ENCODE data around the gene LCT.

Gene LCT

GRCh38 chr2:135850892-135851668 lies 14.1 kb upstream of the LCT start:
- in situ Hi-C loops (cut with HindIII; ENCODE audit: low sequenced_read_pairs): no loop called here
- no peak for DNase-seq (ENCODE audit: low read depth, low spot score)
- no peak overlapping the region for H3K4me3 ChIP-seq (ENCODE audit: low read depth, low read length)
- TF ChIP-seq CTCF (IDR thresholded peaks at IDR 0.05; ENCODE audit: low read depth, low read length): no peak

GRCh38 chr2:135849087-135849486 lies 12.1 kb upstream of the LCT start:
- H3K4me3 ChIP-seq (ENCODE audit: low read depth, low read length): no peak overlapping the region
- in situ Hi-C loops (cut with HindIII; ENCODE audit: low sequenced_read_pairs): no loop called here
- no peak for DNase-seq (ENCODE audit: low read depth, low spot score)
- no peak for TF ChIP-seq CTCF (IDR thresholded peaks at IDR 0.05; ENCODE audit: low read depth, low read length)

- DNase-seq (ENCODE audit: low read depth, low spot score): no peak
- H3K4me3 ChIP-seq (ENCODE audit: low read depth, low read length): no peak overlapping the region
- in situ Hi-C loops (cut with HindIII; ENCODE audit: low sequenced_read_pairs): no loop called here
- no peak for TF ChIP-seq CTCF (IDR thresholded peaks at IDR 0.05; ENCODE audit: low read depth, low read length)
Measured at GRCh38 chr2:135845997-135846396, 9.0 kb upstream of the LCT start.

- no peak for TF ChIP-seq CTCF (IDR thresholded peaks at IDR 0.05; ENCODE audit: low read depth, low read length)
- in situ Hi-C loops (cut with HindIII; ENCODE audit: low sequenced_read_pairs): no loop called here
Measured at GRCh38 chr2:135845257-135845656, 8.3 kb upstream of the LCT start.

GRCh38 chr2:135844301-135844895 lies 7.4 kb upstream of the LCT start:
- in situ Hi-C loops (cut with HindIII; ENCODE audit: low sequenced_read_pairs): no loop called here
- TF ChIP-seq CTCF (IDR thresholded peaks at IDR 0.05; ENCODE audit: low read depth, low read length): no peak
- no peak overlapping the region for H3K4me3 ChIP-seq (ENCODE audit: low read depth, low read length)
- no peak for DNase-seq (ENCODE audit: low read depth, low spot score)

More at GRCh38 chr2:135845257-135845656, 8.3 kb upstream of the LCT start:
- H3K4me3 ChIP-seq (ENCODE audit: low read depth, low read length): no peak overlapping the region
- no peak for DNase-seq (ENCODE audit: low read depth, low spot score)

GRCh38 chr2:135843671-135844070 lies 6.7 kb upstream of the LCT start:
- in situ Hi-C loops (cut with HindIII; ENCODE audit: low sequenced_read_pairs): no loop called here
- DNase-seq (ENCODE audit: low read depth, low spot score): no peak

More at GRCh38 chr2:135843671-135844070, 6.7 kb upstream of the LCT start:
- TF ChIP-seq CTCF (IDR thresholded peaks at IDR 0.05; ENCODE audit: low read depth, low read length): no peak
- no peak overlapping the region for H3K4me3 ChIP-seq (ENCODE audit: low read depth, low read length)

Data from astrocyte of the spinal cord (primary cell).